Keratinocyte (primary cell): ENCODE data around the gene PSMD2. TPM values are rescaled to one million over a fixed set of nuclear protein-coding genes. Genes with fewer than 3 reads are reported as not detected.

Experiments
- DNase-seq: peaks from one replicate; pipeline ENCODE4 v3.0.0-alpha.2; 2011; ENCODE audit warnings: low read depth, missing footprints, low spot score
- FAIRE-seq: peaks from 2 replicates; lab custom pipeline; 2011; peaks lifted over from hg19 to GRCh38; lab: Jason Lieb, UNC
- H2AFZ ChIP-seq: 2 replicates; pipeline ENCODE4 v1.6.0; 2012; ENCODE audit warnings: low read length, control low read depth, inconsistent platforms; ENCODE audit not compliant: control insufficient read depth
- H3K27ac ChIP-seq: 2 replicates; pipeline ENCODE4 v1.5.1; 2011; ENCODE audit warnings: low read length; ENCODE audit not compliant: control insufficient read depth, insufficient read depth
- H3K27me3 ChIP-seq: 3 replicates; pipeline ENCODE4 v1.6.0; 2011; ENCODE audit warnings: low read length; ENCODE audit not compliant: control insufficient read depth, insufficient read depth; ENCODE audit errors: extremely low read depth
- H3K36me3 ChIP-seq, 2 experiments: 2 replicates in 1 of 2; 3 replicates in 1 of 2; pipeline ENCODE4 v1.5.1; 2011; ENCODE audit warnings: low read length in 2 of 2, mild to moderate bottlenecking in 1 of 2; ENCODE audit not compliant: control insufficient read depth in 2 of 2, insufficient read depth in 2 of 2; ENCODE audit errors: extremely low read depth in 1 of 2
- H3K4me1 ChIP-seq: 3 replicates; pipeline ENCODE4 v1.5.1; 2011; ENCODE audit warnings: low read length; ENCODE audit not compliant: control insufficient read depth, insufficient read depth; ENCODE audit errors: extremely low read depth
- H3K4me2 ChIP-seq: 3 replicates; pipeline ENCODE4 v1.6.0; 2011; ENCODE audit warnings: low read depth, low read length; ENCODE audit not compliant: control insufficient read depth, insufficient read depth; ENCODE audit errors: extremely low read depth
- H3K4me3 ChIP-seq, 3 experiments: fragments of 200-600 bp in 1 of 3; sonication (generic) in 1 of 3; 2 replicates in 2 of 3; 3 replicates in 1 of 3; pipeline ENCODE4 v1.5.1; 2011 to 2016; ENCODE audit warnings: low read length in 3 of 3, mild to moderate bottlenecking in 3 of 3, control low read depth in 2 of 3, inconsistent platforms in 1 of 3, low read depth in 1 of 3, mixed read lengths in 1 of 3, mixed run types in 1 of 3, moderate library complexity in 1 of 3; ENCODE audit not compliant: control insufficient read depth in 2 of 3, insufficient read depth in 2 of 3; ENCODE audit errors: extremely low read depth in 1 of 3
- H3K79me2 ChIP-seq: 2 replicates; pipeline ENCODE4 v1.6.0; 2012; ENCODE audit warnings: low read length; ENCODE audit not compliant: control insufficient read depth, insufficient read depth
- H3K9ac ChIP-seq: 3 replicates; pipeline ENCODE4 v1.6.0; 2011; ENCODE audit warnings: low read length; ENCODE audit not compliant: control insufficient read depth, insufficient read depth; ENCODE audit errors: extremely low read depth
- H3K9me1 ChIP-seq: 3 replicates; pipeline ENCODE4 v1.6.0; 2011; ENCODE audit warnings: low read length; ENCODE audit not compliant: control insufficient read depth, insufficient read depth; ENCODE audit errors: extremely low read depth
- H3K9me3 ChIP-seq: 2 replicates; pipeline ENCODE4 v1.5.1; 2012; ENCODE audit warnings: low read depth, low read length; ENCODE audit not compliant: control insufficient read depth
- H4K20me1 ChIP-seq: 3 replicates; pipeline ENCODE4 v1.6.0; 2011; ENCODE audit warnings: low read length; ENCODE audit not compliant: control insufficient read depth, insufficient read depth; ENCODE audit errors: extremely low read depth
- CTCF ChIP-seq, 3 experiments: IDR thresholded peaks in 1 of 3; conservative IDR thresholded peaks in 1 of 3; optimal IDR thresholded peaks in 1 of 3; 2 replicates in 2 of 3; 3 replicates in 1 of 3; pipeline versions ENCODE3 to v1.5.1; 2011; ENCODE audit warnings: low read length in 3 of 3, mild to moderate bottlenecking in 3 of 3, moderate library complexity in 2 of 3, control low read depth in 1 of 3, inconsistent platforms in 1 of 3; ENCODE audit not compliant: insufficient read depth in 2 of 3; ENCODE audit errors: extremely low read depth in 1 of 3
- EZH2 ChIP-seq: IDR thresholded peaks from one replicate; pipeline ENCODE4 v1.6.1; 2012; ENCODE audit warnings: inconsistent platforms, mild to moderate bottlenecking, low read length, moderate library complexity
- dilution Hi-C: fragments of 300-500 bp; cut with MboI; formaldehyde crosslinking; loops from one replicate; pipeline ENCODE4 v1.7.0; 2020; ENCODE audit warnings: low sequenced_read_pairs; ENCODE audit not compliant: extremely low pct_ligation_motif_present
- polyA plus RNA-seq, 5 experiments: library from polyadenylated mRNA; depleted of rRNA in 3 of 5; stranded (reverse) in 3 of 5; stranded (forward) in 1 of 5; unstranded in 1 of 5; fragments of >200 nt; gene quantifications; 1 replicate in 1 of 5; 2 replicates in 3 of 5; 3 replicates in 1 of 5; pipeline versions ENCODE4 v1.2.1 to v1.2.3, GENCODE V29; 2011 to 2012; ENCODE audit warnings: missing spikeins in 2 of 5, low read depth in 1 of 5, low replicate concordance in 1 of 5

PSMD2 gene
- polyA plus RNA-seq, 1 donor (not counting 4 experiments of a cell fraction or from before 2014, with no cell fraction given), result 593 TPM

GRCh38 chr3:184320104-184320445 lies 21.0 kb downstream of the PSMD2 start:
- H2AFZ ChIP-seq, result no peak overlapping the region
- DNase-seq (no peak), FAIRE-seq (peak; percentile 89)
- peaks cover 92% of the 10 kb centered on the region for H3K79me2 ChIP-seq
- H3K9ac ChIP-seq, result peak overlapping the region; percentile 72
- peaks cover 37% of the 10 kb centered on the region for H3K4me1 ChIP-seq
- dilution Hi-C loops, result no loop called here
- H3K27me3 ChIP-seq, result no peaks in the 10 kb centered on the region
- H3K4me3 ChIP-seq, result peak overlapping the region; percentile 20 to 47 (median 28)
- H3K27ac ChIP-seq, result peak overlapping the region; percentile 69
- peaks cover 58% of the 10 kb centered on the region for H4K20me1 ChIP-seq
- H3K9me1 ChIP-seq, result no peaks in the 10 kb centered on the region
- no peaks in the 10 kb centered on the region for H3K9me3 ChIP-seq
- peaks cover 44 to 68% of the 10 kb centered on the region in 2 experiments for H3K36me3 ChIP-seq
- H3K4me2 ChIP-seq, result peak overlapping the region; percentile 87
- no peak for TF ChIP-seq CTCF (optimal IDR thresholded peaks at IDR 0.05 in 1 of 3, IDR thresholded peaks at IDR 0.05 in 1 of 3, conservative IDR thresholded peaks at IDR 0.05 in 1 of 3; ENCODE audit: extremely low read depth in 1 of 3, insufficient read depth in 2 of 3, low read length in 3 of 3)
- TF ChIP-seq EZH2, result no peak

- H3K4me2 ChIP-seq, result no peak overlapping the region
Observed at GRCh38 chr3:184321666-184322065, 22.6 kb downstream of the PSMD2 start.

More at GRCh38 chr3:184321666-184322065, 22.6 kb downstream of the PSMD2 start:
- no peaks in the 10 kb centered on the region for H3K9me1 ChIP-seq
- H3K36me3 ChIP-seq, result peaks cover 58 to 79% of the 10 kb centered on the region in 2 experiments
- peaks cover 91% of the 10 kb centered on the region for H3K79me2 ChIP-seq
- no peak overlapping the region for H2AFZ ChIP-seq
- no peak for FAIRE-seq
- H3K4me1 ChIP-seq, result peaks cover 32% of the 10 kb centered on the region
- dilution Hi-C loops, result no loop called here
- no peaks in the 10 kb centered on the region for H3K9me3 ChIP-seq
- TF ChIP-seq CTCF (optimal IDR thresholded peaks at IDR 0.05 in 1 of 3, IDR thresholded peaks at IDR 0.05 in 1 of 3, conservative IDR thresholded peaks at IDR 0.05 in 1 of 3; ENCODE audit: extremely low read depth in 1 of 3, insufficient read depth in 2 of 3, low read length in 3 of 3), result no peak
- no peak for TF ChIP-seq EZH2
- no peak overlapping the region for H3K4me3 ChIP-seq
- H3K9ac ChIP-seq, result no peak overlapping the region
- no peak for DNase-seq
- no peaks in the 10 kb centered on the region for H3K27me3 ChIP-seq
- no peak overlapping the region for H3K27ac ChIP-seq
- H4K20me1 ChIP-seq, result peaks cover 53% of the 10 kb centered on the region
